Gastrocnemius medialis (tissue), 4 donors: ENCODE data around the gene OR6M1.

Experiments used
- POLR2A ChIP-seq, 2 donors: fragments of 450-650 bp; IDR thresholded peaks; one replicate each; pipeline ENCODE4 v1.6.1; 2017; ENCODE audit warnings: antibody characterized with exemption in 2 of 2, mild to moderate bottlenecking in 2 of 2, moderate library complexity in 2 of 2
- TF ChIP-seq, protein P1 (sequence below), 5 experiments: fragments of 450-650 bp in 3 of 5; fragments of 200-600 bp in 2 of 5; sonication (generic) in 2 of 5; IDR thresholded peaks in 4 of 5; conservative IDR thresholded peaks in 1 of 5; 1 replicate in 4 of 5; 2 replicates in 1 of 5; pipeline ENCODE4 v1.5.1; 2016 to 2019; ENCODE audit warnings: antibody characterized with exemption in 5 of 5, mild to moderate bottlenecking in 3 of 5, moderate library complexity in 3 of 5

DNA sequence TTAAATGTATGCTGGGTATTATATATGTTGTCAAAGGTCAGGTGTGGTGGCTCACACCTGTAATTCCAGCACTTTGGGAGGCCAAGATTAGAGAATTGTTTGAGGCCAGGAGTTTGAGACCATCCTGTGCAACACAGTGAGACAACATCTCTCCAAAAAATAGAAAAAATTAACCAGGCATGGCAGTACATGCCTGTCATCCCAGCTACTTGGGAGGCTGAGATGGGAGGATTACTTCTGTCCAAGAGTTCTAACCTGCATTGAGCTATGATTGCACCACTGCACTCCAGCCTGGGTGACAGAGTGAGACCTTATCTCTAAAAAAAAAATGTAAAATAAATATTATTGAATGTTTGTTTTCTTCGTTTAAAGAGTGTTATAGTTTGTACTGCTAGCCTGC is 40.5 kb downstream of the OR6M1 start:
- TF ChIP-seq, protein P1, sequence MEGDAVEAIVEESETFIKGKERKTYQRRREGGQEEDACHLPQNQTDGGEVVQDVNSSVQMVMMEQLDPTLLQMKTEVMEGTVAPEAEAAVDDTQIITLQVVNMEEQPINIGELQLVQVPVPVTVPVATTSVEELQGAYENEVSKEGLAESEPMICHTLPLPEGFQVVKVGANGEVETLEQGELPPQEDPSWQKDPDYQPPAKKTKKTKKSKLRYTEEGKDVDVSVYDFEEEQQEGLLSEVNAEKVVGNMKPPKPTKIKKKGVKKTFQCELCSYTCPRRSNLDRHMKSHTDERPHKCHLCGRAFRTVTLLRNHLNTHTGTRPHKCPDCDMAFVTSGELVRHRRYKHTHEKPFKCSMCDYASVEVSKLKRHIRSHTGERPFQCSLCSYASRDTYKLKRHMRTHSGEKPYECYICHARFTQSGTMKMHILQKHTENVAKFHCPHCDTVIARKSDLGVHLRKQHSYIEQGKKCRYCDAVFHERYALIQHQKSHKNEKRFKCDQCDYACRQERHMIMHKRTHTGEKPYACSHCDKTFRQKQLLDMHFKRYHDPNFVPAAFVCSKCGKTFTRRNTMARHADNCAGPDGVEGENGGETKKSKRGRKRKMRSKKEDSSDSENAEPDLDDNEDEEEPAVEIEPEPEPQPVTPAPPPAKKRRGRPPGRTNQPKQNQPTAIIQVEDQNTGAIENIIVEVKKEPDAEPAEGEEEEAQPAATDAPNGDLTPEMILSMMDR (IDR thresholded peaks at IDR 0.05 in 4 of 5, conservative IDR thresholded peaks at IDR 0.05 in 1 of 5) = no peak
- TF ChIP-seq POLR2A (IDR thresholded peaks at IDR 0.05) = no peak
